ENCODE data around the gene CXCL8. TPM values are rescaled to one million over a fixed set of nuclear protein-coding genes. Genes with fewer than 3 reads are reported as not detected.
A peak's percentile ranks its signal among the peaks of the same experiment; 100 is the strongest.

CXCL8 gene
- total and polyA plus RNA-seq, 9 of the 15 experiments (the other 6 are each of a cell fraction or from before 2014, with no cell fraction given), result 1.6 to 7.7 (median 3.3) TPM

GRCh38 chr4:73734530-73735001, 5.8 kb upstream of the CXCL8 start:
- DNase-seq (ENCODE audit: extremely low read depth in 1 of 4, low spot score in 3 of 4), result no peak
- Histone ChIP-seq H3K9ac (ENCODE audit: insufficient read depth in 1 of 2, low read depth in 2 of 2, low read length in 2 of 2) (no peak overlapping the region; a peak in 1 of 4 replicates), H3K4me2 (ENCODE audit: insufficient read depth, low read length) (no peak overlapping the region), H3K36me3 (ENCODE audit: control insufficient read depth, insufficient read depth, low read length) (no peaks in the 10 kb centered on the region), H4K20me1 (replicated peaks; ENCODE audit: control insufficient read depth, insufficient read depth, low read length) (no peaks in the 10 kb centered on the region), H3K4me3 (no peak overlapping the region), H3K27ac (ENCODE audit: extremely low read depth, low read depth, low read length) (peak overlapping the region; percentile 35; the same call in 1 of the 3 replicates), H3K4me1 (replicated peaks in 1 of 2; ENCODE audit: control insufficient read depth in 2 of 2, insufficient read depth in 2 of 2, low read length in 2 of 2) (peaks cover 0 to 23% of the 10 kb centered on the region in 2 experiments; a peak in 4 of 5 replicates), H3K9me1 (ENCODE audit: control insufficient read depth, insufficient read depth, low read length) (no peaks in the 10 kb centered on the region), H2AFZ (ENCODE audit: low read depth, low read length) (peak overlapping the region; percentile 67), H3K9me3 (replicated peaks; ENCODE audit: control insufficient read depth, insufficient read depth, low read depth, low read length) (no peaks in the 10 kb centered on the region), H3K79me2 (ENCODE audit: control insufficient read depth, insufficient read depth, low read length) (no peaks in the 10 kb centered on the region), H3K27me3 (ENCODE audit: control insufficient read depth in 2 of 2, insufficient read depth in 2 of 2, low read length in 2 of 2) (no peaks in the 10 kb centered on the region)
- intact Hi-C loops (cut with micrococcal nuclease), result no loop called here
- peak; percentile 6 for FAIRE-seq
- CTCF ChIA-PET (ENCODE audit: low intra/inter-chr PET ratio), result no interaction called here
- in situ Hi-C loops (cut with MboI), result no loop called here
- no TSS peak for BruUV-seq (replicated peaks)
- TF ChIP-seq BMI1 (IDR thresholded peaks at IDR 0.05; ENCODE audit: low read length) (0 out of 2 replicates have a peak, but pooled peaks have one; percentile 19), TRIM24 (IDR thresholded peaks at IDR 0.05) (no peak)
- ATAC-seq, result no peak
- WGBS (ENCODE audit: insufficient coverage, low coverage, missing lambda C conversion rate), result 27% methylated on average over 2 of the region's 2 CpGs
- POLR2A ChIA-PET, result no interaction called here

- intact Hi-C loops (cut with micrococcal nuclease) (no loop called here), in situ Hi-C loops (cut with MboI) (no loop called here)
- H3K4me2 ChIP-seq (ENCODE audit: insufficient read depth, low read length), result no peak overlapping the region
- peak overlapping the region; percentile 26; the same call in 1 of the 3 replicates for H3K27ac ChIP-seq (ENCODE audit: extremely low read depth, low read depth, low read length)
- peaks cover 0 to 27% of the 10 kb centered on the region in 2 experiments; a peak in 4 of 5 replicates for H3K4me1 ChIP-seq (replicated peaks in 1 of 2; ENCODE audit: control insufficient read depth in 2 of 2, insufficient read depth in 2 of 2, low read length in 2 of 2)
- H3K79me2 ChIP-seq (ENCODE audit: control insufficient read depth, insufficient read depth, low read length), result no peaks in the 10 kb centered on the region
- DNase-seq (ENCODE audit: extremely low read depth in 1 of 4, low spot score in 3 of 4), result peak in 2 of 4 experiments; percentile 24 to 29
- no peaks in the 10 kb centered on the region for H4K20me1 ChIP-seq (replicated peaks; ENCODE audit: control insufficient read depth, insufficient read depth, low read length)
- peak; percentile 59 for ATAC-seq
- no peaks in the 10 kb centered on the region for H3K27me3 ChIP-seq (ENCODE audit: control insufficient read depth in 2 of 2, insufficient read depth in 2 of 2, low read length in 2 of 2)
- no peaks in the 10 kb centered on the region for H3K9me1 ChIP-seq (ENCODE audit: control insufficient read depth, insufficient read depth, low read length)
- no peaks in the 10 kb centered on the region for H3K36me3 ChIP-seq (ENCODE audit: control insufficient read depth, insufficient read depth, low read length)
- H3K4me3 ChIP-seq, result no peak overlapping the region
- no peak for FAIRE-seq
- 3% methylated on average over 2 of the region's 3 CpGs for WGBS (ENCODE audit: insufficient coverage, low coverage, missing lambda C conversion rate)
- ChIA-PET CTCF (ENCODE audit: low intra/inter-chr PET ratio) (no interaction called here), POLR2A (no interaction called here)
- H2AFZ ChIP-seq (ENCODE audit: low read depth, low read length), result peak overlapping the region; percentile 50; the same call in 1 of the 2 replicates
- no peak overlapping the region for H3K9ac ChIP-seq (ENCODE audit: insufficient read depth in 1 of 2, low read depth in 2 of 2, low read length in 2 of 2)
- BruUV-seq (replicated peaks), result no TSS peak
- no peaks in the 10 kb centered on the region for H3K9me3 ChIP-seq (replicated peaks; ENCODE audit: control insufficient read depth, insufficient read depth, low read depth, low read length)
- TF ChIP-seq HMBOX1 (IDR thresholded peaks at IDR 0.05) (peak; percentile 81), ZNF384 (IDR thresholded peaks at IDR 0.05; ENCODE audit: low read depth, low read length) (peak; percentile 74), SMARCA4 (IDR thresholded peaks at IDR 0.05) (peak; percentile 74; the same call in 1 of the 2 replicates), ZBTB5 (IDR thresholded peaks at IDR 0.05) (no peak), JUND (IDR thresholded peaks at IDR 0.05; ENCODE audit: borderline replicate concordance, low read depth, low read length) (peak; percentile 67; the same call in 1 of the 2 replicates), JUND (tag; IDR thresholded peaks at IDR 0.05; ENCODE audit: borderline replicate concordance, low read depth, low read length) (peak; percentile 72; the same call in 2 of the 3 replicates), RBM15 (IDR thresholded peaks at IDR 0.05; ENCODE audit: insufficient read depth, low read length) (no peak)
- TF ChIP-seq, protein P1, sequence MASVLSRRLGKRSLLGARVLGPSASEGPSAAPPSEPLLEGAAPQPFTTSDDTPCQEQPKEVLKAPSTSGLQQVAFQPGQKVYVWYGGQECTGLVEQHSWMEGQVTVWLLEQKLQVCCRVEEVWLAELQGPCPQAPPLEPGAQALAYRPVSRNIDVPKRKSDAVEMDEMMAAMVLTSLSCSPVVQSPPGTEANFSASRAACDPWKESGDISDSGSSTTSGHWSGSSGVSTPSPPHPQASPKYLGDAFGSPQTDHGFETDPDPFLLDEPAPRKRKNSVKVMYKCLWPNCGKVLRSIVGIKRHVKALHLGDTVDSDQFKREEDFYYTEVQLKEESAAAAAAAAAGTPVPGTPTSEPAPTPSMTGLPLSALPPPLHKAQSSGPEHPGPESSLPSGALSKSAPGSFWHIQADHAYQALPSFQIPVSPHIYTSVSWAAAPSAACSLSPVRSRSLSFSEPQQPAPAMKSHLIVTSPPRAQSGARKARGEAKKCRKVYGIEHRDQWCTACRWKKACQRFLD (CRISPR knock-in tag; IDR thresholded peaks at IDR 0.05), result peak; percentile 62; the same call in 1 of the 2 replicates
- TF ChIP-seq, protein P2, sequence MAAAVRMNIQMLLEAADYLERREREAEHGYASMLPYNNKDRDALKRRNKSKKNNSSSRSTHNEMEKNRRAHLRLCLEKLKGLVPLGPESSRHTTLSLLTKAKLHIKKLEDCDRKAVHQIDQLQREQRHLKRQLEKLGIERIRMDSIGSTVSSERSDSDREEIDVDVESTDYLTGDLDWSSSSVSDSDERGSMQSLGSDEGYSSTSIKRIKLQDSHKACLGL (CRISPR knock-in tag; IDR thresholded peaks at IDR 0.05; ENCODE audit: borderline replicate concordance, poor library complexity, severe bottlenecking), result no peak
These were observed 5.1 kb upstream of the CXCL8 start for GRCh38 chr4:73735231-73735630.
